Measurements from ENCODE around the gene SPDYE17. TPM values are rescaled to one million over a fixed set of nuclear protein-coding genes. Genes with fewer than 3 reads are reported as not detected.
"Not testable (repeated sequence)": the region's sequence is repeated elsewhere in the genome, so short reads cannot be mapped to it uniquely, and the experiment has no call there.

The SPDYE17 gene
- total RNA-seq, 1 donor from 2014 or later: not detected

GRCh38 chr7:77026349-77026748, 5.8 kb downstream of the SPDYE17 start:
- not testable (repeated sequence) for H3K4me3 ChIP-seq (ENCODE audit: low read length in 3 of 3); H3K27ac ChIP-seq (ENCODE audit: low read depth, low read length); H3K4me1 ChIP-seq (ENCODE audit: control insufficient read depth in 3 of 3, insufficient read depth in 3 of 3, low read length in 3 of 3); H3K9ac ChIP-seq (ENCODE audit: low read depth in 1 of 3, low read length in 3 of 3); H3K36me3 ChIP-seq (ENCODE audit: control insufficient read depth in 3 of 3, insufficient read depth in 3 of 3, low read length in 3 of 3); H3K27me3 ChIP-seq (ENCODE audit: control insufficient read depth in 3 of 3, insufficient read depth in 3 of 3, low read length in 3 of 3); H3K9me3 ChIP-seq (ENCODE audit: control insufficient read depth in 3 of 3, low read length in 3 of 3)

- H3K4me3 ChIP-seq (ENCODE audit: low read length in 3 of 3); H3K27me3 ChIP-seq (ENCODE audit: control insufficient read depth in 3 of 3, insufficient read depth in 3 of 3, low read length in 3 of 3); H3K27ac ChIP-seq (ENCODE audit: low read depth, low read length); H3K4me1 ChIP-seq (ENCODE audit: control insufficient read depth in 3 of 3, insufficient read depth in 3 of 3, low read length in 3 of 3); H3K9me3 ChIP-seq (ENCODE audit: control insufficient read depth in 3 of 3, low read length in 3 of 3); H3K9ac ChIP-seq (ENCODE audit: low read depth in 1 of 3, low read length in 3 of 3); H3K36me3 ChIP-seq (ENCODE audit: control insufficient read depth in 3 of 3, insufficient read depth in 3 of 3, low read length in 3 of 3): not testable (repeated sequence)
Measured at GRCh38 chr7:77010074-77010680, 22.0 kb downstream of the SPDYE17 start.

GRCh38 chr7:77008000-77008399, 24.2 kb downstream of the SPDYE17 start:
- not testable (repeated sequence) for H3K9ac ChIP-seq (ENCODE audit: low read depth in 1 of 3, low read length in 3 of 3); H3K27me3 ChIP-seq (ENCODE audit: control insufficient read depth in 3 of 3, insufficient read depth in 3 of 3, low read length in 3 of 3); H3K27ac ChIP-seq (ENCODE audit: low read depth, low read length); H3K4me3 ChIP-seq (ENCODE audit: low read length in 3 of 3); H3K9me3 ChIP-seq (ENCODE audit: control insufficient read depth in 3 of 3, low read length in 3 of 3); H3K4me1 ChIP-seq (ENCODE audit: control insufficient read depth in 3 of 3, insufficient read depth in 3 of 3, low read length in 3 of 3); H3K36me3 ChIP-seq (ENCODE audit: control insufficient read depth in 3 of 3, insufficient read depth in 3 of 3, low read length in 3 of 3)

GRCh38 chr7:77006127-77007110, 25.7 kb downstream of the SPDYE17 start:
- not testable (repeated sequence) for H3K27ac ChIP-seq (ENCODE audit: low read depth, low read length); H3K27me3 ChIP-seq (ENCODE audit: control insufficient read depth in 3 of 3, insufficient read depth in 3 of 3, low read length in 3 of 3); H3K4me3 ChIP-seq (ENCODE audit: low read length in 3 of 3); H3K9ac ChIP-seq (ENCODE audit: low read depth in 1 of 3, low read length in 3 of 3); H3K36me3 ChIP-seq (ENCODE audit: control insufficient read depth in 3 of 3, insufficient read depth in 3 of 3, low read length in 3 of 3); H3K9me3 ChIP-seq (ENCODE audit: control insufficient read depth in 3 of 3, low read length in 3 of 3); H3K4me1 ChIP-seq (ENCODE audit: control insufficient read depth in 3 of 3, insufficient read depth in 3 of 3, low read length in 3 of 3)

GRCh38 chr7:77005461-77006057, 26.6 kb downstream of the SPDYE17 start:
- H3K36me3 ChIP-seq (ENCODE audit: control insufficient read depth in 3 of 3, insufficient read depth in 3 of 3, low read length in 3 of 3): not testable (repeated sequence)

GRCh38 chr7:77004151-77004550, 28.0 kb downstream of the SPDYE17 start:
- H3K4me1 ChIP-seq (ENCODE audit: control insufficient read depth in 3 of 3, insufficient read depth in 3 of 3, low read length in 3 of 3); H3K27me3 ChIP-seq (ENCODE audit: control insufficient read depth in 3 of 3, insufficient read depth in 3 of 3, low read length in 3 of 3): not testable (repeated sequence)

More at GRCh38 chr7:77005461-77006057, 26.6 kb downstream of the SPDYE17 start:
- H3K27ac ChIP-seq (ENCODE audit: low read depth, low read length); H3K4me1 ChIP-seq (ENCODE audit: control insufficient read depth in 3 of 3, insufficient read depth in 3 of 3, low read length in 3 of 3); H3K27me3 ChIP-seq (ENCODE audit: control insufficient read depth in 3 of 3, insufficient read depth in 3 of 3, low read length in 3 of 3); H3K9me3 ChIP-seq (ENCODE audit: control insufficient read depth in 3 of 3, low read length in 3 of 3); H3K4me3 ChIP-seq (ENCODE audit: low read length in 3 of 3); H3K9ac ChIP-seq (ENCODE audit: low read depth in 1 of 3, low read length in 3 of 3): not testable (repeated sequence)

GRCh38 chr7:77003241-77003640, 28.9 kb downstream of the SPDYE17 start:
- H3K9me3 ChIP-seq (ENCODE audit: control insufficient read depth in 3 of 3, low read length in 3 of 3); H3K27me3 ChIP-seq (ENCODE audit: control insufficient read depth in 3 of 3, insufficient read depth in 3 of 3, low read length in 3 of 3); H3K4me3 ChIP-seq (ENCODE audit: low read length in 3 of 3); H3K27ac ChIP-seq (ENCODE audit: low read depth, low read length); H3K36me3 ChIP-seq (ENCODE audit: control insufficient read depth in 3 of 3, insufficient read depth in 3 of 3, low read length in 3 of 3); H3K4me1 ChIP-seq (ENCODE audit: control insufficient read depth in 3 of 3, insufficient read depth in 3 of 3, low read length in 3 of 3); H3K9ac ChIP-seq (ENCODE audit: low read depth in 1 of 3, low read length in 3 of 3): not testable (repeated sequence)

More at GRCh38 chr7:77004151-77004550, 28.0 kb downstream of the SPDYE17 start:
- not testable (repeated sequence) for H3K9ac ChIP-seq (ENCODE audit: low read depth in 1 of 3, low read length in 3 of 3); H3K9me3 ChIP-seq (ENCODE audit: control insufficient read depth in 3 of 3, low read length in 3 of 3); H3K36me3 ChIP-seq (ENCODE audit: control insufficient read depth in 3 of 3, insufficient read depth in 3 of 3, low read length in 3 of 3); H3K27ac ChIP-seq (ENCODE audit: low read depth, low read length); H3K4me3 ChIP-seq (ENCODE audit: low read length in 3 of 3)

GRCh38 chr7:77002678-77003233, 29.4 kb downstream of the SPDYE17 start:
- H3K9ac ChIP-seq (ENCODE audit: low read depth in 1 of 3, low read length in 3 of 3); H3K9me3 ChIP-seq (ENCODE audit: control insufficient read depth in 3 of 3, low read length in 3 of 3); H3K4me3 ChIP-seq (ENCODE audit: low read length in 3 of 3); H3K27me3 ChIP-seq (ENCODE audit: control insufficient read depth in 3 of 3, insufficient read depth in 3 of 3, low read length in 3 of 3); H3K27ac ChIP-seq (ENCODE audit: low read depth, low read length); H3K4me1 ChIP-seq (ENCODE audit: control insufficient read depth in 3 of 3, insufficient read depth in 3 of 3, low read length in 3 of 3); H3K36me3 ChIP-seq (ENCODE audit: control insufficient read depth in 3 of 3, insufficient read depth in 3 of 3, low read length in 3 of 3): not testable (repeated sequence)

- H3K4me3 ChIP-seq (ENCODE audit: low read length in 3 of 3); H3K27me3 ChIP-seq (ENCODE audit: control insufficient read depth in 3 of 3, insufficient read depth in 3 of 3, low read length in 3 of 3); H3K9me3 ChIP-seq (ENCODE audit: control insufficient read depth in 3 of 3, low read length in 3 of 3); H3K27ac ChIP-seq (ENCODE audit: low read depth, low read length); H3K36me3 ChIP-seq (ENCODE audit: control insufficient read depth in 3 of 3, insufficient read depth in 3 of 3, low read length in 3 of 3); H3K9ac ChIP-seq (ENCODE audit: low read depth in 1 of 3, low read length in 3 of 3); H3K4me1 ChIP-seq (ENCODE audit: control insufficient read depth in 3 of 3, insufficient read depth in 3 of 3, low read length in 3 of 3): not testable (repeated sequence)
Measured at GRCh38 chr7:77002104-77002503, 30.1 kb downstream of the SPDYE17 start.
